Osteoblast (primary cell): ENCODE measurements around the gene HJV. TPM values are rescaled to one million over a fixed set of nuclear protein-coding genes. Genes with fewer than 3 reads are reported as not detected.

Experiments used
- DNase-seq: peaks from one replicate; pipeline ENCODE4 v3.0.0; 2011; ENCODE audit warnings: low spot score, mixed read lengths; ENCODE audit not compliant: insufficient read length; ENCODE audit errors: missing footprints
- H2AFZ ChIP-seq: 2 replicates; pipeline ENCODE4 v1.6.0; 2011; ENCODE audit warnings: mild to moderate bottlenecking, low read length
- H3K27ac ChIP-seq: 2 replicates; pipeline ENCODE4 v1.5.1; 2011; ENCODE audit warnings: mild to moderate bottlenecking, low read depth, low read length, moderate library complexity
- H3K27me3 ChIP-seq: 2 replicates; pipeline ENCODE4 v1.6.0; 2012; ENCODE audit warnings: mild to moderate bottlenecking, control low read depth, inconsistent platforms, low read length, moderate library complexity; ENCODE audit not compliant: insufficient read depth
- H3K36me3 ChIP-seq: 2 replicates; pipeline ENCODE4 v1.5.1; 2011; ENCODE audit warnings: mild to moderate bottlenecking, low read length, control low read depth, moderate library complexity; ENCODE audit not compliant: insufficient read depth
- H3K4me1 ChIP-seq: 2 replicates; pipeline ENCODE4 v1.5.1; 2011; ENCODE audit warnings: mild to moderate bottlenecking, low read length, control low read depth, moderate library complexity; ENCODE audit not compliant: insufficient read depth
- H3K4me2 ChIP-seq: 2 replicates; pipeline ENCODE4 v1.6.0; 2011; ENCODE audit warnings: mild to moderate bottlenecking, low read length; ENCODE audit not compliant: insufficient read depth
- H3K4me3 ChIP-seq: fragments of 200-600 bp; sonication (generic); 3 replicates; pipeline ENCODE4 v1.5.1; 2012; ENCODE audit warnings: mild to moderate bottlenecking, low read length, inconsistent platforms; ENCODE audit not compliant: insufficient read depth
- H3K79me2 ChIP-seq: 2 replicates; pipeline ENCODE4 v1.6.0; 2012; ENCODE audit warnings: mild to moderate bottlenecking, low read length, control low read depth, inconsistent platforms; ENCODE audit not compliant: insufficient read depth
- H3K9me3 ChIP-seq: 2 replicates; pipeline ENCODE4 v1.5.1; 2011; ENCODE audit warnings: low read depth, low read length, control low read depth
- H4K20me1 ChIP-seq: 2 replicates; pipeline ENCODE4 v1.6.0; 2012; ENCODE audit warnings: mild to moderate bottlenecking, low read length, control low read depth; ENCODE audit not compliant: insufficient read depth
- total RNA-seq: library from RNA; depleted of rRNA; stranded (reverse); fragments of >200 nt; gene quantifications from 2 replicates; pipeline ENCODE4 v1.2.3, GENCODE V29; 2012
- TF ChIP-seq, protein P1 (sequence below): IDR thresholded peaks from 2 replicates; pipeline ENCODE4 v1.5.1; 2011; ENCODE audit warnings: mild to moderate bottlenecking, low read depth, low read length, moderate library complexity; ENCODE audit errors: extremely low read depth

The HJV gene
- total RNA-seq, 1 donor = not detected

DNA sequence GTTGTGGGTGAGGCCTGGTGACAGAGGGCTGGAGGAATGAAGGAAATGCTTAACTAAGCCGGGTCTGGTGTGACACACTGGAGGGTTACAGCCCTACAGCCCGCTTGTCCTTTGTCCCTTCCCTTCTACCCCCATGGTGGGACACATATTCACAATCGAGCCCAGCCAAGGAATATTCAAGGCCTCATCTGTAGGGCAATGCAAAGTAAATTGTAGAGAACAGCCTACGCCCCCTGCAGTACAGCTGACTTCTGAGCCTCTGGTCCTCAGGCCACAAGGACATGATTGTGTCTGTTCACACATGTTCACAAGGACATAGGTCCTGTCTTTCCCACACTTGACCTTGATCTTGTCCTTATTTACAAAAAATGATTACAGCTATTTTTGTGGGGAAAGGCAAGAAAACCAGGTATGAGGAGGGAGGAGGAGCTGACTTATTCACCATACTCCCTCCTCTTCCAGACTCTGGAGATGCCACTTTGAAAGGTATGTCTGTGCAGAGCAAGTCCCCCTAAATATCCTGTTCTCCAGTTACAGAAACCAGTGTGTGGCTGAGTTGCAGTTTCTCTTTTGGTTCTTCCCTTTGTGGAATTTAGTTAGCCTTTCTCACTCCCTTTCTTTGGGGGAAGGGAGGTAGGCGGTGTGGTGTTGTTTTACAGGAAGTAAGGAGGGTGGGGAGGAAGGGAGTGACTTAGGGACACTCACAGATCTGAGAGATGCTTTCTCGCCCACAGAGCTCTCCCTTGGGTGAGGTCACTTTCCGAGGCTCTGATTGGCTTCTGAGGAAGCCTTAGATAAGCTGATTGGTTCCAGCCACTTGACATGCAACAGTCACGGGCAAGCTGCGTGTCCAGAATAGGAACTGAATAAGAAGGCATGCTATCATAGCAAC, 42.4 kb downstream of the HJV start:
- H3K4me2 ChIP-seq = peak overlapping the region; percentile 79
- H3K4me3 ChIP-seq = peak overlapping the region; percentile 51
- peak overlapping the region; percentile 37 for H2AFZ ChIP-seq
- DNase-seq = peak; percentile 97
- H3K9me3 ChIP-seq = no peaks in the 10 kb centered on the region
- no peaks in the 10 kb centered on the region for H3K36me3 ChIP-seq
- H3K27ac ChIP-seq = peak overlapping the region; percentile 95
- H4K20me1 ChIP-seq = no peaks in the 10 kb centered on the region
- peaks cover 34% of the 10 kb centered on the region for H3K4me1 ChIP-seq
- TF ChIP-seq, protein P1, sequence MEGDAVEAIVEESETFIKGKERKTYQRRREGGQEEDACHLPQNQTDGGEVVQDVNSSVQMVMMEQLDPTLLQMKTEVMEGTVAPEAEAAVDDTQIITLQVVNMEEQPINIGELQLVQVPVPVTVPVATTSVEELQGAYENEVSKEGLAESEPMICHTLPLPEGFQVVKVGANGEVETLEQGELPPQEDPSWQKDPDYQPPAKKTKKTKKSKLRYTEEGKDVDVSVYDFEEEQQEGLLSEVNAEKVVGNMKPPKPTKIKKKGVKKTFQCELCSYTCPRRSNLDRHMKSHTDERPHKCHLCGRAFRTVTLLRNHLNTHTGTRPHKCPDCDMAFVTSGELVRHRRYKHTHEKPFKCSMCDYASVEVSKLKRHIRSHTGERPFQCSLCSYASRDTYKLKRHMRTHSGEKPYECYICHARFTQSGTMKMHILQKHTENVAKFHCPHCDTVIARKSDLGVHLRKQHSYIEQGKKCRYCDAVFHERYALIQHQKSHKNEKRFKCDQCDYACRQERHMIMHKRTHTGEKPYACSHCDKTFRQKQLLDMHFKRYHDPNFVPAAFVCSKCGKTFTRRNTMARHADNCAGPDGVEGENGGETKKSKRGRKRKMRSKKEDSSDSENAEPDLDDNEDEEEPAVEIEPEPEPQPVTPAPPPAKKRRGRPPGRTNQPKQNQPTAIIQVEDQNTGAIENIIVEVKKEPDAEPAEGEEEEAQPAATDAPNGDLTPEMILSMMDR = peak; percentile 38
- H3K27me3 ChIP-seq = no peaks in the 10 kb centered on the region
- H3K79me2 ChIP-seq = peaks cover 5% of the 10 kb centered on the region

DNA sequence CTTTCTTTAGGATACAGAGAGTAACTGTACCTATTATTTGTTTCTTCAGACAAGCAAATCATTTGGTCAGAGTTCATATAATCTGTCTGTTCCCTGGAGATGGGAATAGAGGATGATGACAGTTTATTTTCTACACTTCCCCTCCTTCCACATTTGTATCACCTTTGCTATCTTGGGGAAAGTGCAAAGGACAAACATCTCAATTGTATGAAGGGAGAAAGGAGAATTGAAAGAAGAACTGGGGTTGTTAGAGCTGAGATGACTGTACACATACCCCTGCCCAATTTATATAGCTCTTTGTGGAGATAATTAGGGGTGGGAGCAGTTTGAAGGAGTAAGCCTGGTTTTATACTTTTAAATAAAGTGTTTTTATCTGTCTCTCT, 43.1 kb downstream of the HJV start:
- Histone ChIP-seq H4K20me1 (no peaks in the 10 kb centered on the region), H3K79me2 (peaks cover 5% of the 10 kb centered on the region), H3K27me3 (no peaks in the 10 kb centered on the region), H2AFZ (peak overlapping the region; percentile 7), H3K9me3 (no peaks in the 10 kb centered on the region), H3K4me3 (peak overlapping the region; percentile 51), H3K36me3 (no peaks in the 10 kb centered on the region), H3K4me2 (peak overlapping the region; percentile 79), H3K27ac (peak overlapping the region; percentile 95), H3K4me1 (peaks cover 34% of the 10 kb centered on the region)
- no peak for DNase-seq
- TF ChIP-seq, protein P1 = no peak

DNA sequence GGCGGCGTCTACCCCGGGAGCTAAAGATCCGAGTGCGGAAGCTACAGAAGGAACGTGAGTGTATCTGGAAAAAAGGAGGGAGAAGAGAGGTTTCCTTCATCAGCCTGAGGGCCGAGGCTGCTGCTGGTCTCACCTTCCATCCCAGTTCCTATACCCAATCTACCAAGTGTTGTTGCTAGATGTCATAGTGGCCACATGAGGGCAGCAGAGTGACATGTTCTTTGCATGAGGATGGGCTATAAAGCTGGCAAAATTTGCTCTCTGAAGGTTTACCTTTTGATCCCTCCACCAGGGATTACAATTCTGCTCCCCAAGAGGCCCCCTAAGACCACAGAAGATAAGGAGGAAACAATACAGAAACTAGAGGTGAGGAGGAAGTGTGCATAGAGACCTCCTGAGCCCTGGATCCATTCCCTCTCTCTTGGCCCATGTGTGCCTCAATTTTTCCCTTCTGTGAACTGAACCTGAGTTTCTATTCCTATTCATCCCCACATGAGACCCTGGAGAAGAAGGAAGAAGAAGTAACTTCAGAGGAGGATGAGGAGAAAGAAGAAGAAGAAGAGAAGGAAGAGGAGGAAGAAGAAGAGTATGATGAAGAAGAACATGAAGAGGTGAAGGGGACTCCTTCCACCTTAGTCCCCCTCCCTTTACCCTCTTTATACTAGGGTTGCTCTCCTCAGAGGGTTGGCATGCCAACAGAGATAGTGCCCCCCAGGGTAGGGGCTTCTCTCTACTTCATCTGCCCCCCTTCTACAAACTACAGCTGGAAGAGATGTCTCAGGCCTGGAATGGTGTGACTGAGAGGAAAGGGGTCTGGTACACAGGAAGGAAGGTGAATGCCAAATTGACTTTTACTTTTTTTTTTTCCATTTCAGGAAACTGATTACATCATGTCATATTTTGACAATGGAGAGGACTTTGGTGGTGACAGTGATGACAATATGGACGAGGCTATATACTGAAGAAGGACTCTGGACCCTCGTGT, 43.8 kb downstream of the HJV start:
- H3K4me1 ChIP-seq = peaks cover 34% of the 10 kb centered on the region
- H3K36me3 ChIP-seq = no peaks in the 10 kb centered on the region
- no peaks in the 10 kb centered on the region for H4K20me1 ChIP-seq
- H3K9me3 ChIP-seq = no peaks in the 10 kb centered on the region
- H3K27me3 ChIP-seq = no peaks in the 10 kb centered on the region
- peaks cover 5% of the 10 kb centered on the region for H3K79me2 ChIP-seq
- H2AFZ ChIP-seq = peak overlapping the region; percentile 67
- H3K4me3 ChIP-seq = no peak overlapping the region
- TF ChIP-seq, protein P1 = peak; percentile 84
- peak; percentile 93 for DNase-seq
- H3K27ac ChIP-seq = peak overlapping the region; percentile 95
- H3K4me2 ChIP-seq = peak overlapping the region; percentile 79
